Superior temporal gyrus (tissue), 1 donor: Measurements from ENCODE around the gene PC.
A peak's percentile ranks its signal among the peaks of the same experiment; 100 is the strongest.
"Not testable (repeated sequence)": the region's sequence is repeated elsewhere in the genome, so short reads cannot be mapped to it uniquely, and the experiment has no call there.

Source experiments
- DNase-seq: peaks from one replicate; pipeline ENCODE4 v3.0.0-alpha.2; 2016; ENCODE audit errors: extremely low spot score

Gene PC

DNA sequence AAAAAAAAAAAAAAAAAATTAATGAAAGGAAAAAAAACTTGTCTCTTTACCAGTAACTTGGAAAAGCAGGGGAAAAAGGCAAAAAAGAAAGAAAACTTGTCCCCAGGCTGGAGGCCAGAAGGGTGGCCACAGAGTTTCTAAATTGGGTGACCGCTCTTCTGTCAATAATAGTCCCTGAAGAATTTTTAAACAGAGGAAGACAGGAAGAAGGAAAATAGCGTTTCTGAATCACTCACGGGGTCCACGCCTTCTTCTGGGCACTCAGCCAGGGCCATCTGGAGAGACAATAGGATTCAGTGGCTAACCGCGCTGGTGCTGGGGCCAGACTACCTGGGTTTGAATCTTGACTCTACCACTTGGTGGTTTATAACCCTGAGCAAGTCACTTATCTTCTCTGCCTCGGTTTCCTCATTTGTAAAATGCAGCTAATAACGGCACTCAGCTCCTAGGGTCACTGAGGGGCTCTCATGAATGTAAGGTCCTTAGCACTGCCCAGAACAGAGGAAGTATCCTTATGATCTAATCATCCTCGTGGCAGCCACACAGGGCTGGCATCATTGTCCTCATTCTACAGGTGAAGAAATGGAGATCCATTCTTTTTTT lies 23.9 kb upstream of the PC start:
- DNase-seq: peak; percentile 42

DNA sequence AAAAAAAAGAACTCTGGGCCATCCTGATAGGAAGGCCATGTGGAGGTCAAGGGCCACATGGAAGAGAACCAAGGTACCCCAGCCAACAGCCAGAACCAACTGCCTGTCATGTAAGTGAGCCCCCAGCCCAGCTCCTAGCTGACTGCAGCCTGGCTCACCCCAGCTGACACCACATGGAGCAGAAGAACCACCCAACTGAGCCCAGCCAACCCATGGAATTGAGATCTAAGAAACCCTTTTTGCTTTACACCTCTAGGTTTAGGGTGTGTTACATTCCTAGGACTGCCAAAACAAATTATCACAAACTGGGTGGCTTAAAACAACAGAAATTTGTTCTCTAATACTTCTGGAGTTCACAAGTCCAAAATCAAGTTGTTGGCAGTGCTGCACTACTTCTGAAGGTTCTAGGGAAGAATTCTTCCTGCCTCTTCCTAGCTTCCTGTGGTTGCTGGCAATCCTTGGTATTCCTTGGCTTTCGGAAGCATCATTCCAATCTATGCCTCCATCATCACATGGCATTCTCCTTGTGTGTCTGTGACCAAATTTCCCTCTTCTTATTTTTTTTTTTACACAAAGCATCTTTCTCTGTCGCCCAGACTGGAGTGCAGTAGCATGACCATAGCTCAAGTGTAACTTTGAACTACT lies 21.3 kb upstream of the PC start:
- no peak for DNase-seq

DNA sequence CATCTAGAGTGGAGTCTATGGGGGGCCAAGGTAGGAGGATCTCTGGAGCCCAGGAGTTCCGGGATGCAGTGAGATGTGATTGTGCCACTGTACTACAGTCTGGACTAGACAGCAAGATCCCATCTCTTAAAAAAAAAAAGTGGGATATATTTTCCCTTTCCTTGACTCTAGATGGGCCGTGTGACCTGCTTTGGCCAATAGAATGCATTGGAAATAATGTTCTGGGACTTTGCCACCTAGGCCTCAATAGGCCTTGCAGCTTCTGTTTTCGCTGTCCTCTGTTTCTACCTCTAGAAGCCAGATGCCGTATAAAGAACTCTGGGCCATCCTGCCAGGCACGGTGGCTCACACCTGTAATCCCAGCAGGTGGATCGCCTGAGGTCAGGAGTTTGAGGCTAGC lies 20.5 kb upstream of the PC start:
- DNase-seq: no peak

DNA sequence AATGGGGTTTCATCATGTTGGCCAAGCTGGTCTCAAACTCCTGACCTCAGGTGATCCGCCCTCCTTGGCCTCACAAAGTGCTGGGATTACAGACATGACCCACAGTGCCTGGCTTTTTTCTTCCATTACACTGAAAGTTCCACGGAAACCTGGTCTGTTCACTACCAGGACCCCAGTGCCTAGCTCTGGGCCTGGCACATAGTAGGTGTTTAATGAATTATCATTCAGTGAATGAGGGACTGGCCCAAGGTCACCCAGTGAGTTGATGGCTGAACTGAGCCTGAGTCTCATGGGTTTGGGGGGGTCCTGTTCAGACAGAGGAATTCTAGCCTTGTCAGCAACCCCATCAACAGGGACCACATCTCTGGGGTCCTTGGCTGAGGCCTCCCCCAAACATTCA lies 20.0 kb upstream of the PC start:
- no peak for DNase-seq

DNA sequence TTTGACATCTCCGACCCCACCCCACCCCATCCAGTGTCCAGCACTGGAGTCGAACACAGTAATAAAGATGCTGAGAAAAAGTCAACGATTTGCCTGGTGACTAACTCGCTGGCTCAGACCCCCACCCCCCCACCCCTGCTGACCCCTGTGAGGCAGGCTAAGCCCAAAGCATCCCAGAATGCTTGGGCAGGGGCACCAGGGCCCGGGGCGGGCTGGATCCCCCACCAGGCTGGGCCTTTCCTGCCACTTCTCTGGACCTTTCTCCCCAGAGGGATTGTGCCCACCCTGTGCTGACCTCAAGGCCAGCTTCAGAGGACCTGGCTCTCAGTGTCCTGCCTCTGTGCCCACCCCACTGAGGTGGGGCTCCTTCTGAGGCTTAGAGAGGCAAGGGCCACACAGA lies 18.7 kb upstream of the PC start:
- DNase-seq: no peak

DNA sequence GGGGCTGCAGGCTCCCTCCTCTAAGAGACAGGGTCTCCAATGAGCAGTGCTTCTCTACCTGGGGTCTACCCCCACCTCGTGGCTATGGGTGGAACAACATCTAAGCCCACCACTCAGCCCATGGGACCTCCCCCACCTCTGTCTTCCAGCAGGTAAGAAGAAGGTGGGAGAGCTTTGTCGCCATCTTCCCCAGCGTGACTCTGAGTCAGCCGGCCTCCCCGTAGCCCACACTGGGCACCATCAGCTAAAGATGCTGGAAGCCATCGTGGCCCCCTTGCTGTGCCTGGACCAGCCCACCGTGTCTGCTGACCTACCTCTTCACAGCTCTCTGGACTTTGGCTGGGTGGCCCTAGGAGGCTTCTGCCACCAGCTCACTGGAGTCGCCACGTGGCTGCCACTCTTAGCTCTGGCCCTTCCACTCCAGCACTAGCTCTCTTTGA lies 17.9 kb upstream of the PC start:
- no peak for DNase-seq

DNA sequence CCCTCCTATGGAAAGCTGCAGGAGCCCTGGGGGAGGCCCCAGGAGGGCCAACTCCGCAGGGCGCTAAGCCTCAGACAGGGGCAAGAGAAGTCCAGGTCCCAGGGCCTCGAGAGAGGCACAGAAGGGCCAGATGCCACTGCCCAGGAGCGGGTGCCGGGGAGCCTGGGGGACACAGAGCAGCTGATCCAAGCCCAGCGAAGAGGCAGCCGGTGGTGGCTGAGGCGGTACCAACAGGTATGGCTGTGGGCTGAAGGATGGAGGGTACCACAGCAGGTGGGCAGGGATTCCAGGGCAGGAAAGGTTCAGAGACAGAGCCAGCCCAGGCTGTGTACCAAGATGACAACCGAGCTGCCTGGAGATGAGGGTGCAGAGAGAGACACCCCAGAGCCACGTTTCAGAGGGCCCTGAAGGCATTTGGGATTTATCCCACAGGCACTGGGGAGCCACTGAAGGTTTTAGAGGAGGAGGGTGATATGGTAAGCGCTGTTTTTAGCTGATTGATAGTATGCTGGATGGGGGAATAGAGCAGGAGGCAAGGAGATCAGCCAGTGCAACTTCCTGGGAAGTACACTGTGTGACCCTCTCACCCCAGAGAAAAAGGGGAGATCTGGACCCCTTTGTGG lies 17.3 kb upstream of the PC start:
- DNase-seq: no peak

DNA sequence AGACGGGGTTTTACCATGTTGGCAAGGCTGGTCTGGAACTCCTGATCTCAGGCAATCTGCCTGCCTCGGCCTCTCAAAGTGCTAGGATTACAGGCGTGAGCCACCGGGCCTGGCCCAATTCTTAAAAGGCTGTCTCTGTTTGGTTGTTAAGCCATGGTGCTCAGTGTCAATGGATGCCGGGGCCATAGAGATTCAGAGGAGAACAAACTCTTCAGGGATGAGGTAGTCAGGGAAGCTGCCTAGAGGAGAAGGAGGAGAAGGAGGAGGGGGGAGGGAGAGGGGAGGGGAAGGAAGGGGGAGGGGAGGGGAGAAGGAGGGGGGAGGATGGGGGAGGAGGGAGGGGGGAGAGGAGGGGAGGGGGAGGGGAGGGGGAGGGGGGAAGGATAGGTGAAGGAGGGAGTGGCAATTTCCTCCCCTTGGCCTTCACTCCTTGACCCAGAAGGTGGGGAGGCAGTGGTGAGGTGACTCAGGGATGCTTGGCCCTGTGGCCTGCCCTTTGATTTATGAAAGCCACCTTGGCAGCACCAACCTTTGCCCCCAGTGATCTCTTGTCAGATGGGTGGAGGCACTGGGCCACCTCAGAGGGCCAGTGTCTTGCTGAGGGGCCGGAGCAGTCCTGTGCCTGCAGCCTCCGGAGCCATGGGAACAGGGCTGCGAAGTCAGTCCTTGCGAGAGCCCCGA lies 16.7 kb upstream of the PC start, which contains the start of gene C11orf86:
TSS of gene C11orf86 (plus strand) at position 581 of the 681 bp plus-strand sequence. CDS start at position 640, 59 bp downstream.
- no peak for DNase-seq

DNA sequence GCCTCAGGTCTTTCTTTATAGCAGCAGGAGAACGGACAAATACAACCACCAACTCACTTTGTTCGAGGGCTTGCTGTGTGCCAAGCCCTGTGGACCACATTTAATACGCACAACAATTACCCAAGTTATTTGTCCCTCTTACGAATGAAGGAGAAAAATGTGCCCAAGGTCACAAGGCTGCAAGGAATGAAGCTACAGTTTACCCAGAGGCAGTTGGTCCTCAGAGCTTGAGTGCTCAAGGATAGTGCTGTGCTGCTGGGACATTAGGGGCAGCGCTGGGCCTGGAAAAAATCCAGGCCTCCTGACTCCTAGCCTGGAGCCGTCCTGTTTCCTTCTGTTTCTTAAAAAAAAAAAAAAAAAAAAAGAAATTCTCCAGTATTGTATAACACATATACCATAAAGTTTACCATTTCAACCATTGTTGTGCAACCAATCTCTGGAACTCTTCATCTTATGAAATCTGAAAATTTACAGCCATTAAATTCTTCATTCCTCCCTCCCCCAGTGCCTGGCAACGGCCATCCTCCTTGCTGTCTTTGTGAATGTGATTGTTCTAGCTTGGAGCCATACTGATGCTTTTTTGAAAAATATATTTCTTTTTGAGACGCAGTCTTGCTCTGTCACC lies 15.9 kb upstream of the PC start:
- no peak for DNase-seq

DNA sequence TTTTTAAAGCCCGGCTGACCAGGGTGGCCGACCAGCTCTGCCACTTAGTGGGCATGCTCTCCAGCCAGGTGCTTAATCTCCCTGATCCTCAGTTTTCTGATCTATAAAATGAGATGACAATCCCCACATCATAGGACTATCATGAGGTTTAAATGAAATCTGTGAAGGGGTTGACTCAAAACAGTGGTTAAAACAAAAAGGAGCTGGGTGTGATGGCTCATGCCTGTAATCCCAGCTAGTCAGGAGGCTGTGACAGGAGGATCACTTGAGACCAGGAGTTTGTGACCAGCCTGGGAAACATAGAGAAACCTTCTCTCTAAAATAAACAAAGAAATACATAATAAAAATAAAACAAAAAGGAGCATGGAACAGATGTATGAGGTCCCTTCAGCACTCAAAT lies 13.3 kb upstream of the PC start:
- no peak for DNase-seq

DNA sequence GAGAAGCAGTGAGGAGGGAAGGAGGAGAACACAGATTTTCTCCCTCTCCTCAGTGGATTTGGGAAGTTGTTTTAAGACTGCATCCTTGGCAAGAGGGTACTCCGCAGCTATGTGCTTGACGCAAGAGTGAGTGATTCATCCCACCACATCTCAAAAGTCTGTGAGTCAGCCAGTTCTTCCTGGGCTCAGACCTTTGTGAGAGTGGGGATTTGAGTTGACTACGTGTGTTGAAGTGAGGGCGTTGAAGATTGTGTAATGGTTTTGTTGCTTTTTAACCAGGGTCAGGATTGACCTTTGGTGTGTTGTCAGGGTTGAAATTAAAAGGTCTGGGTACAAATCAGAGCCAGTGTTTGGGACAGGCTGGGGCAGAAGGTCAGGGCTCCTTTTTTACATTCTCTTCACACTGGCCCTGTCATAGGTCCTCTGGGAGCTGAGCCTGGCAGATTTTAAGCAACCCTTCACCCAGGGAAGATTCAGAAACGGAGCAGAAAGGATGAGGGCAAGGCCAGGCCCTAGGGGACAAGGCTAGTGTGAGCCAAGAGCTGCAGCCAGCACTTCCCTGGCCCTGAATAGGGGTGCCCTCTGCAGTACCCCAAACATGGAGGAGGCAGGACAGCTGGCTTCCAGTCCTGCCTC lies 12.7 kb upstream of the PC start:
- DNase-seq: peak; percentile 23

DNA sequence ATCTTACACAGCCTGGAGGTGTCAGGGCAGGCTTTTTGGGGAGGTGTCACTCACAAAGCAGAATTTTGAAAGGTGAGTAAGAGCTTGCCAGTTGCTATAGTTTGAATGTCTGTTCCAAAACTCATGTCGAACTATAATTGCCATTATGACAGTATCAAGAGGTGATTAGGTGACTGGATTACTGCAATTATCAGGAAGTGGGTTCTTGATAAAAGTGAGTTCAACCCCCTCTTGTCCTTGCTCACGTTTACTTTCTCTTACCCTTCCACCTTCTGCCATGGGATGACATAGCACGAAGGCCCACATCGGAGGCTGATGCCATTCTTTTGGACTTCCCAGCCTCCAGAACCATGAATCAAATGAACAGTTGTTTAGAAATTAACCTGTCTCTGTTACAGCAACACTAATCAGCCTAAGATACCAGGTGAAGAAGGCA lies 12.2 kb upstream of the PC start:
- no peak for DNase-seq

DNA sequence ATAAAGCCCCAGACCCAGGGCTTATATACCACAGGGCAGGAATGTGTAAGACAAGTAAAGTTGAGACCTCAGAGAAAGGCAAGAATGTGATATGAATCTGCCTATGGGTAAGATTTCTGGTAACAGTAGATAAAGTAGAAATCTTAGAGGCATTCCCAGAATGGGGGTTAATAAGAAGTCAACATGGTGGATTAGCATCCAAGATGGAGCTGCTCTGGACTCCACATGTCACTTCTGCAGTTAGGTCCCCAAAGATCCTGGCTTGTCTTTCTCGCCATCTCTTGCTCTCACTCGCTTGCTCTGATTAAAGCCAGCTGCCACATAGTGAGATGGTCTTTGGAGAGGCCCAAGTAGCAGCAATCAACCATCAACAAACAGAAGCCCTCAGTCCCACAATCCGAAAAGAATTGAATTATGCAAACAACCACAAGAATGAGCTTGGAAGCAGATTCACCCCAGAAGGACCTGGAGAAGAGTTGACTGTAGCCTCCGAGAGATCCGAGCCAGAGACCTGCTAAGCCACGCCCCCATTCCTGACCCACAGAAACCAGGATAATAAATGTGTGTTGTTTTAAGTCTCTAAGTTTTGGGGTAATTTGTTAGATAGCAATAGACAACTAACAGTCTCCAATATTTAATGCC lies 11.5 kb upstream of the PC start:
- no peak for DNase-seq

DNA sequence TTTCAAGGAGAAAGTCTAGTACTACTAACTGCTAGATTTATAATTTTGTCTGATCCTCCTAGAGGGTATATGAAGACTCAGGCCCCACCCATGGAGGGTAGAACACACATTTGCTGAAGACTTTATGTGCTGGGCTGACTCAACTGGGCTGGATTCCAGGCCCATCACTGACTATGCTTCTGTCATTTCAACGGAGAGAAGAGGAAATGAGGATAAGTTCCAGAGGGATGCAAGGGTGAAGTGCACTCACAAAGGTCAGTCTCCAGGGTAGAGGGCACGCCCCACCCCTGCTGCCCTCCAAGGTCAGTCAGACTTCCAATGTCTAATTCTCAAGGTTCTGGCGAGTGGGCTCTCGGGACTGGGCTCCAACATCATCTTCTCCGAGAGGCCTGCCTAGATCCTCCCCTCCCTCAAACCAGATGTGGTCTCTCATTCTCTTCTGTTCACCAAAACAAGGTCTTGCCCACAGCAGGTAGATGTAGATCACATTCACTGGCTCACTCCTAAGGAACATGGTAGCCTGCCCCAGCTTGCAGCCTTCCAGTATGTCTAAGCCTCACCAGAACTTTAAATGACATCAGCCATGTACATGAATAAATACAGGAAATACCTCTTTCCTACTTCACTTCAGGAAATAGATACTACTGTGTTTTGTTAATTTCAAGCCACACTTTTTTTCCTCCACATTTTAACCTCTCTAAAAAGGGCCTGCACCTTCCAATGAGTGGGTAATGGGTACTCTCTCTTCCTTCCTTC lies 9.7 kb upstream of the PC start:
- DNase-seq: no peak

DNA sequence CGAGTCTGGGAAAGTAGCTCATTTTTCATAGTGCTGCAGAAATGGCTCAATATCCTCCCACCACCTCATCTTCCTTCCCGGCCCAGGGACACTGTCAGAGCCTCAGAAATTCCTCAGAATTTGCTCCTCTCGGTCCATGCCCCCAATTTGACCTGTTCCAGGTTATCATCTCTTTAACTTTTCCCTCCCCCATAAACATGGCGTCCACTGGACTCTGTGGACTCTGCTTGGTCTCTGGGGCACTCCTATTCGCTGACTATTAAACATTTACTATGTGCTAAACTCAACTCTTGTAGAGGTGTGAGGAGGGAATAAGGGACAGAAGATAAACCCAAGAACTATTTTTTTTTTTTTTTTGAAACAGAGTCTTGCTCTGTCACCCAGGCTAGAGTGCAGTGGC lies 8.2 kb upstream of the PC start:
- no peak for DNase-seq

DNA sequence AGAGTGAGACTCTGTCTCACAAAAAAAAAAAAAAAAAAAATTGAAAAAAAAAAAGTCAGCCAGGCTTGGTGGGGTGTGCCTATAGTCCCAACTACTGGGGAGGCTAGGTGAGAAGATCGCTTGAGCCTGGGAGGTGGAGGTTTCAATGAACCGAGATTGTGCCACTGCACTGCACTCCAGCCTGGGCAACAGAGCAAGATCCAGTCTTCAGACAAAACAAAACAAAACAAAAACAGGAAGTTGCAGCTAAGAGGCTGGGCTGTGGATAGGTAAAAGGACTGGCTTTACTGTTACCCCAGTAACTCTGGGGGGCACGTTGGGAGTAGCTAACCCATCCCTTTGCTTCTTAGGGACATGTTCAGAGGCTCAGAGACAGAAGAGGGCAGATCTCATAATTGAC lies 6.3 kb upstream of the PC start:
- DNase-seq: no peak

DNA sequence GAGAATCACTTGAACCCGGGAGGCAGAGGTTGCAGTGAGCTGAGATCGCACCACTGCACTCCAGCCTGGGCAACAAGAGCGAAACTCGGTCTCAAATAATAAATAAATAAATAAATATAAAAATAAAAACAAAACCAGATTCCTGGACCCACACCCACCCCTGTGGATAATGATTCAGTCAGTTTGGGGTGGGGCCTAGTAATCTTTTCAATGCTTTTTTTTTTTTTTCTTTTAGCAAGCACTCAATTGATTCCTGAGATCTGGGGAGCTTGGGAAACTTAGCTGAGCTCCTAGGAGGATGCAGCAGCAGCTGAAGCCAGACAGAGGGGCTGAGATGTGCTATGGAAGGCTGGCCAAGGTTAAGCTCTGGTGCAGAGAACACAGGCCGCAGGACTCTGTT lies 4.6 kb upstream of the PC start:
- DNase-seq: no peak

DNA sequence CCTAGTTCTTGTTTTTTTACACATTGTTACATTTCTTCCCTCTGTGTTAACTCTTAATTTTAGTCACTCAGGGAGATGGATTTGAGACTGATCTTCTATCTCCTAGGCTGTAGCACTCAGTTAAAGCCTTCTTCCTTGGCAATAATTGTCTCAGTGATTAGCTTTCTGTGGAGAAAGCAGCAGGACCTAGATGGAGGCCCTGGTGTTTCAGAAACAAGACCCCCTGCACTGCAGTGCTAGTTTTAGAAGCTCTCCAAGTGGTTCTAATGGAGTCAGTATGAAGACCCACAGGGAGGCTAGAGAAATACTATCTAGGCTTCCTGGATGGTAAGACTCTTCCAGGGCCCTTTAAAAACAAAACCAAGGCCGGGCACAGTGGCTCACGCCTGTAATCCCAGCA lies 4.1 kb upstream of the PC start:
- DNase-seq: no peak

DNA sequence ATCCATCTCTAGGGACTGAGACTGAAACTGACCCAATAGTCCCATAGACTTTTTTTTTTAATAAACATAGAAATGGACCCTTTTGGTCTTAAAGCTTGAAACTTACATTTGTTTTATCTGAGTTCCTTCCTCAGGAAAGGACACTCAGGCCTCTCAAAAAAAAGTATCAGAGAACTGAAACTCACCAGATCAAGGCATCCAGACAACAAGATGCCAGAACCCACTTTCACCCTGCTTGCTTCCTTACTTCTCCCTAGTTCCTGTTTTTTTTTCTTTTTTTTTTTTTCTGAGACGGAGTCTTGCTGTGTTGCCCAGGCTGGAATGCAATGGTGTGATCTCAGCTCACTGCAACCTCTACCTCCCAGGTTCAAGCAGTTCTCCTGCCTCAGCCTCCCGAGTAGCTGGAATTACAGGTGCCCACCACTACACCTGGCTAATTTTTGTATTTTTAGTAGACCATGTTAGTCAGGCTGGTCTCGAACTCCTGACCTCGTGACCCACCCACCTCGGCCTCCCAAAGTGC lies 3.6 kb upstream of the PC start:
- not testable (repeated sequence) for DNase-seq

DNA sequence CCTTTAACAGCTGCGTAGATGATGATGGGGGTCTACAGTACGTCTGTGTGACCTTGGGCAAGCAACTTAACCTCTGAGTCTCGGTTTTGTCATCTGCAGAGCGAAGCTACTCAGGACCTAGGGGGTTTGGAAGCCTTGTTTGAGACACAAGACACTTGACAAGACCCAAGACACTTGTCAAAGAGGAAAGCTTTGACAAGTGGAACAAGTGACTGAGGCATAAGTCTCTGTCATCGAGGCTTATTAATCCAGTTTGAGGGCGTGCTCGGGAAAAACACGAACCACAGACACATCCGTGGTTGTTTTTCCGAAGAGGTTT lies 732 bp upstream of the PC start:
- DNase-seq: no peak

DNA sequence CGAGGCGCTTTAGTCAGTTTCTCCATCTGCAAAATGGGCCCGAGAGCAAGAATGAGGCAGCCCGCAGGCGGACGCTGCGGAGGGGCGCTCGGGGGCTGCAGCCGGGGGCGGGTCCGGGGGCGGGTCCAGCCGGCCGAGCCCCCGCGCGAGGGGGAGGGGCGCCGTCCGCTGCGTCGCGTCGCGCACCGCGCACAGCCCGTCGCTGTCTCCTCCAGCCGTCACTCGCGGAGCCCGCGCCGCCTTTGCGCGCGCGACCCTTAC lies 282 bp downstream of the PC start:
- DNase-seq: no peak
